NOMO-1 treated with dmso at 0.1 percent for 144 hours (cell line): ENCODE data around the gene FOXN1.

Experiments
- DNase-seq: peaks from one replicate; lab custom pipeline; 2025; ENCODE audit not compliant: unreplicated experiment; lab: John Stamatoyannopoulos, UW

Gene FOXN1

DNA sequence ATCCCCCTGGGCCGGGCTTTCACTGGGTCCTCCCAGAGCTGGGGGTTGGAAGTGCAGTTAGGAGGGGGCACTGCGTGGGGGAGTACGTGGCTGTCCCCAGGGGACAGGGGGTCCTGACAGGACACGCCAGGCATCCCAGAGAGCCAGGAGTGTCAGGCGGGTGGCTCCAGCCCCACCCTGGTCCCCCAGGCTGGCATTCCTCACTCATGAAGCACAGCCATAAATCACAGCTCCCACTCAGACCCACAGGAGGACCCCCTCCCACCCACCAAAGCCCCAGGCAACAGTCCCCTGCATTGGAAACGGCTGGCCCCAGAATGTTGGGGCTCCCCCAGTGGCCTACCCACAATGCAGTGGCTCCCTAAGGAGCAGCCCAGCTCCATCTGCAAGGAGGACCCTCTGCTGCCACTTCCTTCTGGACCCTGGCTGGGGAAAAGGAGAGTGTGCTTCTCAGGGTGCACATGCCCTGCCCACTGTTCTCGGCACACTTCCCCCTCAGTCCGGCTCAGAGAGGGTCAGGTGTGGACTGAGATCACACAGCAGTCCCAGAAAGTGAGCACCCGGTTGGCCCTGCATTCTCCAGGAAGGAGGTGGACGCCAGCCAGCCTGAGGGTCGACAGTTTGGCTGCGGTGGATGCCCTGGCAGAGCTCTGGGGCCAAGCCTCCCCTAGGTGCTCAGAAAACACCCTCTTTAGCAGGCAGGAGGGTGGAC lies 7.3 kb upstream of the FOXN1 start:
- no peak for DNase-seq

DNA sequence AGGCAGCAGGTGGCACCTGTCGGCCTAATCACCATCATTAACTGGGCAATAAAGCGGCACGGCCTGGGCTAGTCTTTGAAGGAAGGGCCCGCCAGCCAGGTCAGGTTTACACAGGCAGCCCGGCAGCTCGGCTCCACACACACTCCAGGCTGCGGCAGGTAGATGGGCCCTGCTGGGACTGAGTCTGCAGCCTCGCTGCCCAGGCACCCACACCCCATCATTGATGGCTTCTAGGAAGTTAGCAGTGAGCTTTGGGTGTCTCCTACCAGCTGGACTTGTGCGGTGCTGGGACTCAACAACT lies 6.8 kb upstream of the FOXN1 start:
- no peak for DNase-seq

DNA sequence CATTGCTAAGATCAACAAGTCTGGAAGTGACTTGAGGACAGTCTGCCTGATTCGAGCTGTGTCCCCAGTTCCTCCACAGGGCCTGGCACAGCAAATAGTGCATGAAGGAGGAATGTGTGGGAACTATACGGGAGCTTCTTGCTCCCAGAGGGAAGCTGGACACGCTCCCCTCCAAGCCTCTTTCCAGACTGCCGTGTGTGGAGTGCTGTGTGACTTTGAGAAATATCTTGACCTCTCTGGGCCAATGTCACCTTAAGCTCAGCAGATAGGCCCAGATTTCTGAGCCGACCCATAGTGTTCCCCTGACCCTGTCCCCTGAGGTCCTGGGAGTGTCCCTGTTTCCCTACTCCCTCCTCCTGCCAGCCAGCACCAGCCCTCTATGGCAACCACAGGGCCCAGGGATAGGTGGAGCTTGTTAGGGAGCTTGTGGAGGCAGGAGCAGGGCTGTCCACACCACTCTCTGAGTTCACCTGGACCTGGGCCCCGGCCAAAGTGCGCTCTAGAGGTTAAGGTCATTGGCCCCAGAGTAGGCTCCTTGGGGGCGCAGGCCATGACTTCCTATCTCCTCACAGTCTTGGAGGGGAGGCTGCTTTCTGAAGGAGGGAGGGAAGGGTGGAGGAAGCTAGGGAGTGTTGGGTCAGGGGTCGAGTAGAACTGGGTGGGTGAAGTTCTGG lies 6.3 kb upstream of the FOXN1 start:
- DNase-seq = no peak

DNA sequence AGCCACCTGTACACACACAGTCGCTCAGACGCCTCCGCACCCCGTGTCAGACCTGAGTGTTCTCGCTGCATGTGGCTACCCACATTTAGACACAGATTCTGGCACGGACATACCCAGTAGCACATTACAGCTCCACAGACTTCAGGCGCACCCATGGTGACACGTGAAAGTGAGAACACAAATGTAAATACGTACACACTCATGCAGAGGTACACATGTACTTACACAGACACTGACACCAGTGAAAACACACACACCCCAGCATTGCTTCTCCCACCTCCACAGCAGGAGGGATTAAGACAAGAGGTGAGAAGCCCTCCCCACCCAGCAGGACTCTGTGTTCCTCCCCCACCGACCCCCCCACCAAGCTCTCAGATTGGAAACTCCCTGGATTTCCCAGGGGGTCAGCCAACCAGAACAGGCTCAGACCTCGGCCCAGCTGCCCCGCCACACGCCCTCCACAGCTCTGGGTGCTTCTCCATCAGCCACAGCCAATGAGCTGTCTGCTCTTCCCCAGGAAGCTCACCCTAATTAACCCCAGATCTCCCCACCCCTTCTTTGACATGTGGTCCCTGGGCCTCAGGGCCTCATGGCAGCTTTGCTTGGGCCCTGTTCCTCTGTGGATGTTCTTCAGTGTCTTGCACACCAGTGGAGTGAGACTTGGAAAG lies 5.3 kb upstream of the FOXN1 start:
- DNase-seq = no peak

DNA sequence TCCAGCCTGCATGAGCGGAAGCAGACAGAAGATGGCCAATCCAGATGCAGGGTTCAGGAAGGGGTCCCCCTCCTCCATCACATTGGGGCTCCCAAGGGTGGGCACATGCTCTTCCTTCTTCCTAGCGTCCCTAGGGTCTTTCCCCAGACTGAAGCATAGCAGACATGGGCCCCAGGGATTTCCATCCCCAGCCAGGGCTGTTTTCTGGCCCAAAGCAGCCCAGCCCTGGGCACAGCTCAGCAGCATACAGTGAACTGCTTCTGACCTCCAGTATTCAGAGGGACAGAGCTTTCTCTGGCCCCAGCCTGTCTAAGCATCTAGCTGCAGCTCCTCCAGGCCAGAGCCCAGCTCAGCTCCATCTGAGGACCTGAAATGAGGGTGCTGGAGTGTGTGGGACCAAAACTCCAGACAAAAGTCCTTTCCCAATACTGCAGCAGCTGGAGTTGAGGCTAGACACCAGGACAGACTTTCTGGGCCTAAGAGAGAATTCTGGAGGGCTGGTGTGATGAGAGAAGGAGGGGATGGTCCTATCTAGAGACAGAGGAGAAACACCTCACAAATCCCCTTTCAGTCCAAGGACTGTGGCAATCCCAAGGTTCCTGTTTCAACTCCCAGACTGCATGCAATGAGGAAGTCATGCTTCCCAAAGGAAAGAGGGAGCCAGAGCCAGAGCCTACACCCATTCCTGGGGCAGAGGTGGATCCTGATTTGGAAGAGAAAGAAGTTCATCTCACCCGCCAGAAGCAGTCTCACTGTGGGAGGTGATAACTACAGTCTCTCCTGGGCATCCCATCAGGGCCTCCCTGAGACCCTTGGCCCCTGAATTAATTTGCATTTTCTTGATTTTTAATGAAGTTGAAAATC lies 4.5 kb upstream of the FOXN1 start:
- DNase-seq = no peak

DNA sequence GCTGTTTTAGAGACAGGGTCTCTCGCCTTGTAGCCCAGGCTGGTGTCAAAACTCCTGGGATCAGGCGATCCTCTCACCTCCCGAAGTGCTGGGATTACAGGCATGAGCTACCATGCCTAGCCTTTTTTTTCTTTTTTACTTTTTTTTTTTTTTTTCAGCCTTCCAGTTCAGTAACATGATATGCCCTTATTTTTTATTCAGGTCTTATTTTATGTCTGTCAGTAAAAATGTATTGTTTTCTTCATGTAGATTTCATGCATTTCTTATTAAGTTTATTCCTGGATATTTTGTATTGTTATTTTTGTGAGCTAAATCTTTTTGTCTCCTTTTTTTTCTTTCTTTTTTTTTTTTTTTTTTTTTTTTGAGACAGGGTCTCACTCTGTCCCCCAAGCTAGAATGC lies 2.7 kb upstream of the FOXN1 start:
- no peak for DNase-seq

DNA sequence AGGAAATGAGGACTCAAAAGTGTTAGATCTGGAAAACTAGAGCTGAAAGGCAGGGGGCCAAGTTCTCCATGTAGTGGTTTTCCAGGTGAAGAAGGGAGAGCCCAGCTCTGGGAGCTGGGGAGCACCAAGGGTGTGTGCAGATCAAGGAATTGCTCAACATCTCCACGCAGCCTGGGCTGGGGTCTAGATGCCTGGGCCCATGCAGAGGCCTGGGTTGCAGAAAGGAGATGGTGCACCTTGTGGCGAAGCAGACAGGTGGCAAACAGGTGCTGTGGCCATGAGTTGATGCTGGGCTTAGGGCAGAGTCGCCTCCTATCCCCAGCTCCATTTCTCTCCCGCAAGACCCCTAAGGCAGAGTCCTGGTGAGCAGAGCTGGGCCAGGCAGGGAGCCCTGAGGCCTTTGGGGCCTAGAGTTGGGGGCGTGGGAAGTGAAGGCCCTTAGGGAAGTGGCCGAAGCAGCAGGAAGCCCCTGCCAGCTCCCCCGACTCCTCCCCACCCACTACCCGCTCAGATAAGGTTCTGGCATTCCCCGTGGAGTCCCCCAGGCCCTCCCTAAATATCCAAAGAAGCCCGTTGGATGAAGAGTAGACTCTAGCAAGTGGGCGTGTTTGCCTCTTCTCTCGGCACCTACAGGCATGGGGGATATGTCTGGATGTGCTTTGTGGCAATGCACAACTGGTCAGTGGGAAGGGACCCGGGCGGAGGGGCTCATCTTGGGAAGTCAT lies 777 bp downstream of the FOXN1 start:
- no peak for DNase-seq

DNA sequence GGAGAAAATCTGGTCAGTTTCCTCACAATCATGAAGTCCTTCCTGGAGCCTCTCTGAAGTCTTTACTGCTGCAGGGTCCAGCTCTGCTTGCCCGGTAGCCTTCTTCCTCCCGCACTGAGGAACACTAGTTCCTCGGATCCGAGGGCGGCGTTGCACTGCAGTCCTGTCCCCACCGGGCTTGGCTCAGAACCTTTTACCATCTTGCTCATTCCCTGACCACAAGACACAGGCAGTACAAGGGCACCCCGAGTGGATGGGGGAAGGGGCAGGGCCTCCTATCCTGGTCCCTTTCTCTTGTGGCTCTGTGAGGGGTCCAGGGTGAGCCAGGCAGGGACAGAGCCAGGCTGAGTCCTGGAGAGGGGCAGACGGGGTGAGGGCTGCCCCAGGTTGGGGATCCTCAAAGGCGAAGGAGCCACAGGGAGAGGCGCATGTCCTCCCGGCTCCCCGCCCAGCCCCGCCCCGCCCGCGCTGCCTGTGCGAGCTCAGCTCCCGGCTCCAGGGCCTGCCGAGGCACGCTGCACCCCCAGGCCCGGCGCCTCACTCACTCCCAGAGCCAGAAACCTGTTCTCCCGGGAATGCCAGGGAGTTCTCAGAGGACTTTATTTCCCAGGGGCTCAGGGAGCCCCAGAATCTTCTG lies 1.5 kb downstream of the FOXN1 start:
- DNase-seq = no peak

DNA sequence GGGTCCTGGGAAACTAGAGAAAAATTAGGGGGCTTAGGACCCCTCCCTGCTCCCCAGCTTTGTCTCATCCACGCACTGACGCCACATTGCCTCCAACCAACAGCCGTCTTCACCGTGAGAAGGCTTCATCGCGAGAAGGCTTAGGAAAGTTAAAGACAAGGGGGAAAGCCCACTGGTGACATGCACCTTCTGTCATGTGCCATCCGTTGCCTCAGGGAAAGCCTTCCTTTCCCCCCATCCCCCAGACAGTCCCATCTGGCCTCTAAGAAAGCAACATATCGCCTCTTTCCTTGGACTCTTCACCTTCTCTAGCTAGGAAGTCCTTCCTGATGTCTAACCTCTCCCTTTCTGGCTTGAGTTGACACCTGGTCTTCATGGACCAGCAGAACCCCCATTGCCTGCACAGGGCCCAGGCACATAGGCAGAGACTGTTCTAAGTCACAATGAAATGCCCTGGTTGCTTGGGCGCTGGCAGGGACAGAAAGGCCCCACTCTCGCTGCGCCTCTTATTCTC lies 2.1 kb downstream of the FOXN1 start:
- no peak for DNase-seq

DNA sequence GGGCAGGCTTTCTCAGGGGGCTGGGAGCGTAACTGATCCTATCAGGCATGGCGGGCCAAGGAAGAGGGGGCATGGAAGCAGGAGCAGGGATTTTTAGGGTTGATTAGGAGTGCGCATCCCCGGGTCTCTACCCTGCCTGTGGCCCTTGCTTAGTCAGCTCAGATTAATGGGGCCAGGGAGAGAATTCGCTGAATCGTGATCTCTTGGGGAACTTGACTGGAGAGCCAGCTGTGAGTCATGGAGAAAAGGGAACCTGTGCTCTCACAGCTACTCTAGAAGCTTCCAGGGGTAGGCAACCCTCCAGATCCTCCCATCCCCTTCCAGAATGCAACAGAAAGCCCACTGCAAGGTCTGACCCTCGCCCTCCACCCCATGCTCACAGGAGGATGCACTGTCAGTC lies 3.6 kb downstream of the FOXN1 start:
- DNase-seq = peak; percentile 39

DNA sequence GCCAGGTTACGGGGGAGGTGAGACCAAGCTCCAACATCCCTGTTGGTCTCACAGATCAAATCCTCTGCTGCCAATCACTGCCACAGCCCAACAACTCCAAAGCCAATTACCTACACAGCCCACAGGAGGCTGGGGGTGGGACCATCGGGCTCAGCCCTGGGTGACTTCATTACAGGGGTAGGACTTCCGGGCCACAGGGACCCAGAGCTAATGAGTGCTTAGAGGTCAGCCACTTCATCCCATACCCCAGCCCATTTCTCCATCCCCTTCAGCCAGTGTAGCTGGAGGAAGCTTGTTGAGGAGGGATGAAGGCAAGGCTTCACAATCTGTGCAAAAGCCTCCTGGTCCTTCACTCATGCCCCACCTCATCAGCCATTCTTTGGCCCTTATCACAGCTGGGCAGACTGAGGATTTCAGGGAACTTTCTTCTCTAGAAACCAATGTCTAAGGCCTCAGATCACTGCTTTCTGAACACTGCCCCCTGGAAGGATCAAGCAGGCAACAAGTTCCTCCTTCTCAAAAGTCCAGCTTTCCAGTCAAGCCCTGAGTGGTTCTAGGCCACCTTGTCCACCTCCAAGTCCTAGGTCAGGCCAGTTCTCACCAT lies 5.8 kb downstream of the FOXN1 start:
- no peak for DNase-seq

DNA sequence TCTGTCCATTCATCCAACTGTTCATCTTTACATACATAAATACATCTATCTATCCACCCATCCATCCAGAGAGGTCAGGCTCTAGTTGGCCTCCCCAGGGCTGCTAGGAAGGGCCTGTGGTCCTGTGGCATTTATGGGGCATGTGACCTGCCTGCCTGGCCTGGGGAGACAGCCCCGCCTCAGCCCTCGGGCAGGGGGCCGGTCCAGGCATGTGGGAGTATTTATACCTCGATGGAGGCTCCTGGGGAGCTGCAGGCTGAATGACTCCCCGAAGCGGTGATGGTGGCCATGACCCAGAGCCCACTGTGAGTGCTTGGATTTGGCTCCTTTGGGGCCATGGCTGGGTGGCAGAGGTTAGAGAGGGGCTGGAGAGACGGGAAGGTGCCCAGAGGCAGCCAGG lies 7.3 kb downstream of the FOXN1 start:
- no peak for DNase-seq

DNA sequence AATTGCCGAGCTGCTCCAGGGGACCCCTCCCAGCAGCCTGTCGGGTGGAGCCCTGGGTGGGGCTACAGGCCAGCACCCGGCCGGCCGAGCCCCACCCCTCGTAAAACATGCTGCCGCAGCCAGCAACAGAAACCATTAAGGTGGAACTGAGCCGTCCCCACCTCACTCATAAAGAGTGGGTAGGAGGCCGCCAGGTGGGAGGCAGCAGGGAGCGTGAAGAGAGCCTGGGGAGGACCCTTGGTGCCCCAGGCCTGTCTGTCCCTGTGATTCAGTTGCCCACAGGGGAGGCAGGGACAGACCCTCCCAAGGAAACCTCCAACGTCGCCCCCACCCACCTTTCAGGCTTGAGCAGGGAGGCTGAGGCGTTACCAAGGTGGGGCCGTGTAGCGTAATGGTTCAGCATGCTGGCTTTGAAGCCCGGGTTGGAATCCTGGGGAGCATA lies 8.4 kb downstream of the FOXN1 start:
- no peak for DNase-seq

DNA sequence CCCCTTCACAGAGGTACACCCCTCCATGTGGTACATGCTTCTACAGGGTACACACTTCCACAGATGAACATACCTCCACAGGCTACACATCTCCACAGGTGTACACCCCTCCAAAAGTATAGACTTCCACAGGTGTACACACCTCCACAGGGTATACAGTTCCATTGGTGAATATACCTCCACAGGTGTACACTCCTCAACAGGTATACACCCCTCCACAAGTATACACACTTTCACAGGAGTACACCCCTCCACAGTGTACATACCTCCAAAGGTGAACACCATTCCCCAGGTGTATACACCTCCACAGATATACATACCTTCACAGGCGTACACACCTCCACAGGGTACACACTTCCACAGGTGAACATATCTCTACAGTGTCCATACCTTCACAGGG lies 9.4 kb downstream of the FOXN1 start:
- DNase-seq = no peak

DNA sequence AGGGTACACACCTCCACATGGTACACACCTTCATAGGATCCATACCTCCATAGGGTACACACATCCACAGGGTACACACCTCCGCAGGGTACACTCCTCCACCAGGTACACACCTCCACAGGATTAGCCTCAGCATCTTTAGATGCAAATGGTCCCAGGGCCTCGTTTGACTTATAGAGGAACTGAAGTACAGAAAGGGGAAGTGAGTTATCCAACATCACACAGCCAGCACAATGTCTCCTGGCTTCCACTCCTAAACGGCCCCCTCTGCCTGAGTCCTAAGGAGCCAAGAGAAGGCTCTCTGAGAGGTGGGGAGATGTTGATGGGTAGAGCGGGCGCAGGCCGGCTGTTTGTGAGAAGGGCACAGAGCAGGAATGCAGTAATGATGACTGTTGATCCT lies 12.0 kb downstream of the FOXN1 start:
- peak; percentile 27 for DNase-seq

DNA sequence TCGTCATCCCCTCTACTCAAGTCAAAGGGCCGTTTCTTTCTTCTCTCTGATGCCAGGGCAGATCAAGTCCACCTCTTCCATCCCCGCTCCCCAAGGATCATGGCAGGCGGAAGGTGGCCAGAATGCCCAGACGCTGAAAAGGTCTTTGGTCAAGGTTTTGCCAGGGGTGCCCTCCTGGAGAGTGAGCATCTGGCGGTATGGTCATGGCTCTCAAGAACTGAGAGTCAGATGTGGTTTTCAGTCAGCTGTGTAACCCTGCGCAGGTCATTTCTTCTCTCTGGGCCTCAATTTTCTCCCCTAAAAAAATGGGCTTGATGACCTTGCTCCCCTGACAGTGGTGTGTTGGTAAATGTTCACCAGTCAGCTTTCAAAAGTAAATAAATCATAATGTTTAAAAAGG lies 12.4 kb downstream of the FOXN1 start:
- DNase-seq = no peak

DNA sequence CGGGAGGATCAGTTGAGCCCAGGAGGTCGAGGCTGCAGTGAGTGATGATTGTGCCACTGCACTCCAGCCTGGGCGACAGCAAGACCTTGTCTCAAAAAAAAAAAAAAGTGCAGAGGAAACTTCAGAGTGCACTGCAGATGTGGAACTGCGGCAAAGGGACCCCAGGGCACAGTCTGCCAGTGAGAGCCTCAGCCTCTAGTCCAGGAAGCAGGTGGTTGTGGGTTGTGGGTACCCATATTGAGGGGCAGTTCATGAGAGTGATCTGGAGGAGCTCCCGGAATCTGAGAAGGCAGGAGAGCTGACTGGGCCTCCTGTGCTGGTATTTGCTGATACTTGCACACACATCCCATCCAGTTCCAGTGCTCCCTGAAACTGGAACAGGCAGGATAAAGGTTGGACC lies 13.1 kb downstream of the FOXN1 start:
- DNase-seq = no peak

DNA sequence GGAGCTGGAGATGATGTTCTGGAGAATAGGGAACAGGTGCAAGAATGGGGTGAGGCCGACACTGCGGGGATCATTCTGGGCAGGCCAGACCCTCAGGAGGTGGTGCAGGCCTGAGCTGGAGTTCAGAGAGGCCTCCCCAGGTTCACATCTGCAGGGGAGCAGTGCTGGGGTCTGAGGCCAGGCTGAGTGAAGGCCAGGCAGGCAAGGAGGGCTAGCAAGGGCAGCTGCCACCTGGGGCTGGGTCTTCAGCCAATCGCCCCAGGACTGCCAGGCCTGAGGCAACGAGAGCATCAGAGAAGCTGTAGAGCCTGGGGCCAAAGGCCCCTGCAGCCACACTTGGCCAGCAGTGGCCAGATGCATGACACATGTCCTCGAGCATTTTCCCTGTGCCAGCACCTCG lies 14.5 kb downstream of the FOXN1 start:
- DNase-seq = no peak

DNA sequence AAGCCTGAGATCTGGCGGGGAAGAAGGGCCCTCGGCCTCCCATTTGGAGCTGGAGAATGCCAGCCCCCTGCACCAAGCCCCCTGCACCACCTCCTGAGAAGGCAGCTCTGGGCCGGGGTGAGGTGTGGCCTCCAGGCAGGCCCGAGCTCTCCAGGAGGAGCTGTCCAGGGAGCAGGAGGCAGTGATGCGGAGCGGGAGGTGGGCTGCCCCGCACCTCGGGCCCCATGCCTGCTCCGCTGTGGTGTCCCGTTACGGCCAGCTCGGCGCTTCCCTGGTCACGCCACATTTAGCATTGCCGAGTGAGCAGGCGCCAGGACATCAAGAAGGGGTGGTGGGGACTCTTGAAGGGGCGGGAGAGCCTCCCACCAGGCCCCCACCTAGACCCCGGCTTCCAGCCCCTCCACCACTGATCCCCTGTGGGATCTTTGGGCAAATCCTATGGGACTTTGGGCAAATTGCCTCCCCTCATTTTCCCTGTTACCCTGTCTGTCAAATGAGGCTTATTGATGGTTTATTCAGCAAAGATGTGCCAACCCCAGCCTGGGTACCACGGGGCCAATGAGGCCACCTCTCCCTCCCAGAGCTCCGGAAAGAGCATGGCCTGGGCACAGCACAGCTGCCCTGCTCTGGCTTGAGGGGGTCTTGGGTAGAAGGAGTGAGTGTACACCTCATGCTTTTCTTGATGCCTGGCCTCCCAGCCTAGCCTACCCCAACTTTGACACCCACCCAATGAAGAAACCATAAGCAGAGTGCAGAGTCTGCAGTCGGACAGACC lies 15.3 kb downstream of the FOXN1 start:
- DNase-seq = no peak
